SK-N-SH treated with all-trans-retinoic acid at 6 μM for 48 hours (cell line): ENCODE results near the gene ARSB.

Experiments
- ATAC-seq: fragments of 200-7000 bp; cut with Tn5 transposase; 3 replicates; pipeline ENCODE4 v1.9.1; 2020; ENCODE audit warnings: mild to moderate bottlenecking, moderate library complexity
- ARNTL ChIP-seq: fragments of 450-650 bp; formaldehyde crosslinking; IDR thresholded peaks from 2 replicates; pipeline ENCODE4 v1.5.0; 2020; ENCODE audit warnings: low read depth, mild to moderate bottlenecking, moderate library complexity, borderline replicate concordance
- BACH2 ChIP-seq: fragments of 250-450 bp; sonication (Bioruptor Pico); IDR thresholded peaks from 2 replicates; pipeline ENCODE4 v1.9.0; 2021; ENCODE audit warnings: mild to moderate bottlenecking, borderline replicate concordance
- CREB5 ChIP-seq: fragments of 250-450 bp; sonication (Bioruptor Pico); IDR thresholded peaks from 2 replicates; pipeline ENCODE4 v1.5.1; 2020; ENCODE audit warnings: low read depth, mild to moderate bottlenecking, moderate library complexity
- CSDC2 ChIP-seq: fragments of 250-450 bp; sonication (Bioruptor Pico); IDR thresholded peaks from 2 replicates; pipeline ENCODE4 v1.5.0; 2020; ENCODE audit warnings: mild to moderate bottlenecking, moderate library complexity
- CSRNP3 ChIP-seq: fragments of 250-450 bp; sonication (Bioruptor Pico); IDR thresholded peaks from 2 replicates; pipeline ENCODE4 v1.5.1; 2021; ENCODE audit warnings: mild to moderate bottlenecking, moderate library complexity
- ESRRG ChIP-seq: fragments of 250-450 bp; sonication (Bioruptor Pico); IDR thresholded peaks from 2 replicates; pipeline ENCODE4 v1.6.1; 2021; ENCODE audit warnings: mild to moderate bottlenecking
- ISL1 ChIP-seq: fragments of 250-450 bp; sonication (Bioruptor Pico); IDR thresholded peaks from 2 replicates; pipeline ENCODE4 v2.1.2; 2022; ENCODE audit warnings: mild to moderate bottlenecking, moderate library complexity
- OSR1 ChIP-seq: fragments of 250-450 bp; sonication (Bioruptor Pico); IDR thresholded peaks from 2 replicates; pipeline ENCODE4 v1.8.0; 2022; ENCODE audit warnings: moderate library complexity, mild to moderate bottlenecking, inconsistent platforms
- PATZ1 ChIP-seq: fragments of 250-450 bp; sonication (Bioruptor Pico); IDR thresholded peaks from 2 replicates; pipeline ENCODE4 v1.8.0; 2020; ENCODE audit warnings: mild to moderate bottlenecking, moderate library complexity, borderline replicate concordance
- PPARA ChIP-seq: fragments of 250-450 bp; sonication (Bioruptor Pico); IDR thresholded peaks from 2 replicates; pipeline ENCODE4 v1.5.0; 2020; ENCODE audit warnings: mild to moderate bottlenecking, borderline replicate concordance
- RARB ChIP-seq: fragments of 250-450 bp; sonication (Bioruptor Pico); IDR thresholded peaks from 2 replicates; pipeline ENCODE4 v1.8.0; 2021; ENCODE audit warnings: mild to moderate bottlenecking, moderate library complexity
- SNAI2 ChIP-seq: fragments of 250-450 bp; sonication (Bioruptor Pico); IDR thresholded peaks from 2 replicates; pipeline ENCODE4 v1.5.0; 2020; ENCODE audit warnings: mild to moderate bottlenecking, moderate library complexity
- TCF4 ChIP-seq: fragments of 250-450 bp; sonication (Bioruptor Pico); IDR thresholded peaks from 2 replicates; pipeline ENCODE4 v1.8.0; 2021; ENCODE audit warnings: mild to moderate bottlenecking, moderate library complexity, borderline replicate concordance
- TOX ChIP-seq: fragments of 250-450 bp; sonication (Bioruptor Pico); IDR thresholded peaks from 2 replicates; pipeline ENCODE4 v1.8.0; 2021; ENCODE audit warnings: mild to moderate bottlenecking, moderate library complexity, borderline replicate concordance
- ZC3H10 ChIP-seq: fragments of 250-450 bp; sonication (Bioruptor Pico); IDR thresholded peaks from 2 replicates; pipeline ENCODE4 v1.5.1; 2021; ENCODE audit warnings: mild to moderate bottlenecking, moderate library complexity
- ZFP3 ChIP-seq: fragments of 250-450 bp; sonication (Bioruptor Pico); IDR thresholded peaks from 2 replicates; pipeline ENCODE4 v1.5.0; 2020; ENCODE audit warnings: mild to moderate bottlenecking, moderate library complexity
- ZFP30 ChIP-seq: fragments of 450-650 bp; formaldehyde crosslinking; IDR thresholded peaks from 2 replicates; pipeline ENCODE4 v1.5.0; 2022; ENCODE audit warnings: mild to moderate bottlenecking, moderate library complexity
- ZNF565 ChIP-seq: fragments of 450-650 bp; formaldehyde crosslinking; conservative IDR thresholded peaks from 2 replicates; pipeline ENCODE4 v1.5.0; 2020; ENCODE audit warnings: low read depth, mild to moderate bottlenecking, moderate library complexity
- ZNF70 ChIP-seq: fragments of 450-650 bp; formaldehyde crosslinking; IDR thresholded peaks from 2 replicates; pipeline ENCODE4 v1.5.0; 2020; ENCODE audit warnings: mild to moderate bottlenecking, moderate library complexity
- ZNF8 ChIP-seq: fragments of 450-650 bp; formaldehyde crosslinking; IDR thresholded peaks from 2 replicates; pipeline ENCODE4 v1.5.0; 2020; ENCODE audit warnings: mild to moderate bottlenecking, moderate library complexity
- TF ChIP-seq, protein P1 (sequence below): fragments of 250-450 bp; sonication (Bioruptor Pico); IDR thresholded peaks from 2 replicates; pipeline ENCODE4 v1.5.0; 2020; ENCODE audit warnings: mild to moderate bottlenecking, moderate library complexity
- TF ChIP-seq, protein P2 (sequence below): fragments of 250-450 bp; sonication (Bioruptor Pico); IDR thresholded peaks from 2 replicates; pipeline ENCODE4 v1.8.0; 2021; ENCODE audit warnings: low read depth, mild to moderate bottlenecking, moderate library complexity, borderline replicate concordance

The ARSB gene

GRCh38 chr5:78927657-78928282 lies 57.3 kb downstream of the ARSB start:
- no peak for ATAC-seq
- TF ChIP-seq ZFP3 (CRISPR knock-in tag) (peak; percentile 56; the same call in 1 of the 2 replicates), ZNF565 (no peak), TOX (CRISPR knock-in tag) (no peak)

DNA sequence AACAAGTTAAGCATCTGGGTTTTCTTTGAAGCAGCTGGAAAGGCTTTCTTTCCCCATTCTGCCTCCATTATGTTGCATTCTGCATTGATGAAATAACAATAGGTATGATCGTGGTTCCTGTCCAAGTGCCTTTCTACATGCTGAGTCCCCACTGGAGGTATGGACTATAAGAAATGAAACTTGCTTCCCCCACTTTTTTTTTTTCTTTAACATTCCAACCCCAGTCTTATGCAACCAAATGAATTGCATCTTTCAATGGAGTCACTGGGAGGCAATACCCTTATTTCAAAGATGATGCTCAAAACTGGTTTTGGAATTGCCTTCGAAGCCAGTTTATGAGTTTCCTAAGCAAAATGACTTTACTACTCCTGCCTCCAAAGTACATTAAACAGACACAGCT lies 58.9 kb downstream of the ARSB start:
- no peak for TF ChIP-seq PATZ1 (CRISPR knock-in tag)
- no peak for TF ChIP-seq ZC3H10 (CRISPR knock-in tag)
- TF ChIP-seq ZFP30 (CRISPR knock-in tag), result no peak
- TF ChIP-seq CSRNP3 (CRISPR knock-in tag), result no peak
- TF ChIP-seq OSR1 (CRISPR knock-in tag), result no peak
- no peak for TF ChIP-seq CREB5 (CRISPR knock-in tag)
- TF ChIP-seq CSDC2, result no peak
- TF ChIP-seq PPARA (CRISPR knock-in tag), result no peak
- TF ChIP-seq ZNF70 (CRISPR knock-in tag), result no peak
- no peak for TF ChIP-seq ZFP3 (CRISPR knock-in tag)
- TF ChIP-seq RARB (CRISPR knock-in tag), result no peak
- TF ChIP-seq ZNF8, result no peak
- TF ChIP-seq BACH2 (CRISPR knock-in tag), result no peak
- no peak for TF ChIP-seq TCF4 (CRISPR knock-in tag)
- no peak for TF ChIP-seq ISL1
- TF ChIP-seq SNAI2, result no peak
- no peak for TF ChIP-seq ESRRG
- TF ChIP-seq, protein P1, sequence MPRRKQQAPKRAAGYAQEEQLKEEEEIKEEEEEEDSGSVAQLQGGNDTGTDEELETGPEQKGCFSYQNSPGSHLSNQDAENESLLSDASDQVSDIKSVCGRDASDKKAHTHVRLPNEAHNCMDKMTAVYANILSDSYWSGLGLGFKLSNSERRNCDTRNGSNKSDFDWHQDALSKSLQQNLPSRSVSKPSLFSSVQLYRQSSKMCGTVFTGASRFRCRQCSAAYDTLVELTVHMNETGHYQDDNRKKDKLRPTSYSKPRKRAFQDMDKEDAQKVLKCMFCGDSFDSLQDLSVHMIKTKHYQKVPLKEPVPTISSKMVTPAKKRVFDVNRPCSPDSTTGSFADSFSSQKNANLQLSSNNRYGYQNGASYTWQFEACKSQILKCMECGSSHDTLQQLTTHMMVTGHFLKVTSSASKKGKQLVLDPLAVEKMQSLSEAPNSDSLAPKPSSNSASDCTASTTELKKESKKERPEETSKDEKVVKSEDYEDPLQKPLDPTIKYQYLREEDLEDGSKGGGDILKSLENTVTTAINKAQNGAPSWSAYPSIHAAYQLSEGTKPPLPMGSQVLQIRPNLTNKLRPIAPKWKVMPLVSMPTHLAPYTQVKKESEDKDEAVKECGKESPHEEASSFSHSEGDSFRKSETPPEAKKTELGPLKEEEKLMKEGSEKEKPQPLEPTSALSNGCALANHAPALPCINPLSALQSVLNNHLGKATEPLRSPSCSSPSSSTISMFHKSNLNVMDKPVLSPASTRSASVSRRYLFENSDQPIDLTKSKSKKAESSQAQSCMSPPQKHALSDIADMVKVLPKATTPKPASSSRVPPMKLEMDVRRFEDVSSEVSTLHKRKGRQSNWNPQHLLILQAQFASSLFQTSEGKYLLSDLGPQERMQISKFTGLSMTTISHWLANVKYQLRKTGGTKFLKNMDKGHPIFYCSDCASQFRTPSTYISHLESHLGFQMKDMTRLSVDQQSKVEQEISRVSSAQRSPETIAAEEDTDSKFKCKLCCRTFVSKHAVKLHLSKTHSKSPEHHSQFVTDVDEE (CRISPR knock-in tag), result no peak
- no peak for TF ChIP-seq ZNF565
- ATAC-seq, result no peak

GRCh38 chr5:78925129-78925876 lies 59.8 kb downstream of the ARSB start:
- no peak for ATAC-seq
- TF ChIP-seq TCF4 (CRISPR knock-in tag) (no peak), ZFP30 (CRISPR knock-in tag) (no peak), ZNF70 (CRISPR knock-in tag) (no peak), CSDC2 (no peak), TOX (CRISPR knock-in tag) (no peak), ZC3H10 (CRISPR knock-in tag) (no peak), RARB (CRISPR knock-in tag) (no peak), SNAI2 (no peak), ZNF565 (no peak), PPARA (CRISPR knock-in tag) (no peak), ESRRG (no peak), ZNF8 (no peak), ZFP3 (CRISPR knock-in tag) (no peak), CREB5 (CRISPR knock-in tag) (no peak), ISL1 (no peak), ARNTL (CRISPR knock-in tag) (no peak)
- TF ChIP-seq, protein P2, sequence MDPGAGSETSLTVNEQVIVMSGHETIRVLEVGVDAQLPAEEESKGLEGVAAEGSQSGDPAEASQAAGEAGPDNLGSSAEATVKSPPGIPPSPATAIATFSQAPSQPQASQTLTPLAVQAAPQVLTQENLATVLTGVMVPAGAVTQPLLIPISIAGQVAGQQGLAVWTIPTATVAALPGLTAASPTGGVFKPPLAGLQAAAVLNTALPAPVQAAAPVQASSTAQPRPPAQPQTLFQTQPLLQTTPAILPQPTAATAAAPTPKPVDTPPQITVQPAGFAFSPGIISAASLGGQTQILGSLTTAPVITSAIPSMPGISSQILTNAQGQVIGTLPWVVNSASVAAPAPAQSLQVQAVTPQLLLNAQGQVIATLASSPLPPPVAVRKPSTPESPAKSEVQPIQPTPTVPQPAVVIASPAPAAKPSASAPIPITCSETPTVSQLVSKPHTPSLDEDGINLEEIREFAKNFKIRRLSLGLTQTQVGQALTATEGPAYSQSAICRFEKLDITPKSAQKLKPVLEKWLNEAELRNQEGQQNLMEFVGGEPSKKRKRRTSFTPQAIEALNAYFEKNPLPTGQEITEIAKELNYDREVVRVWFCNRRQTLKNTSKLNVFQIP (CRISPR knock-in tag), result no peak
- TF ChIP-seq, protein P1 (CRISPR knock-in tag), result no peak
